NOMO-1 treated with DMSO at 0.1 percent for 48 hours (cell line): ENCODE measurements around the gene OR5F1.

ENCODE experiments used
- DNase-seq: peaks from one replicate; lab custom pipeline; 2025; ENCODE audit not compliant: unreplicated experiment; lab: John Stamatoyannopoulos, UW

Gene OR5F1

GRCh38 chr11:55994525-55994924 is at the start of gene OR5F1:
Gene OR5F1, minus strand, starts transcription at chr11:55994625. Its CDS starts 0 bp downstream, at chr11:55994625.
- no peak for DNase-seq

DNA sequence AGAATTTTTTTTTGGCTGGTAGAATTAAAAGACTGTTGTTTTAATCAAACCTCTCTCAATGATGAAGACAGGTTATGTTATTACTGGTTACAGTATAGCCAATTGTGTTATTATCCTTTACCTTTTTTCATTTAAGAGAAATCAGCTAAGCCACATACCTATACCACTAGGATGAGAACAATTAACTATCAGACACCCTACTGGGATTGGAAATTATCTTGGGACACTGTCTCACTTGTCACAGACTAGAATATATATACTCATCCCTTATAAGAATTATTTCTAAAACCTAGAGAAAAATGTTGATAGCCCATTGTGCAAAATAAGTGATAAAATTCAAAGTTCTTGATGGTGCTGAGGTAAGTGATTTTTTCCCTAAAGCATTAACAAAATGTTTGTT is 32.9 kb upstream of the OR5F1 start, which contains the start of gene OR5AS1:
OR5AS1 (plus strand) TSS at position 301 of the 400 bp plus-strand sequence. CDS start 2,765 bp downstream, outside the sequence.
- DNase-seq: no peak

GRCh38 chr11:56013805-56014204 is 19.4 kb upstream of the OR5F1 start:
- DNase-seq: no peak

DNA sequence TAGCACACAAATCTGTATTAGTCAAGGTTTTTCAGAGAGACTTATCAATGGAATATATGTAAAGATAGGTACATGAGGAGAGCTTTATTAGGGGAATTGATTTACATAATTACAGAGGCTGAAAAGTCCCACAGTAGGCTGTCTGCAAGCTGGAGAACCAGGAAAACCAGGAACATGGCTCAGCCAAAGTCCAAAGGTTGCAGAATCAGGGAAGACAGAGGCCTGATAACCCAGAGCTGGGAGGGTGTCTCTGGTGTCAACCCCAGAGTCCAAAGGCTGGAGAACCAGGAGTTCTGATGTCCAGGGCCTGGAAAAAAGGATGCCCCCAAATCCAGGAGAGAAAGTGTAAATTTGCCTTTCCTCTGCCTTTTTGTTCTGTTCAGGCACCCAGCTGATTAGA is 16.3 kb upstream of the OR5F1 start:
- no peak for DNase-seq

DNA sequence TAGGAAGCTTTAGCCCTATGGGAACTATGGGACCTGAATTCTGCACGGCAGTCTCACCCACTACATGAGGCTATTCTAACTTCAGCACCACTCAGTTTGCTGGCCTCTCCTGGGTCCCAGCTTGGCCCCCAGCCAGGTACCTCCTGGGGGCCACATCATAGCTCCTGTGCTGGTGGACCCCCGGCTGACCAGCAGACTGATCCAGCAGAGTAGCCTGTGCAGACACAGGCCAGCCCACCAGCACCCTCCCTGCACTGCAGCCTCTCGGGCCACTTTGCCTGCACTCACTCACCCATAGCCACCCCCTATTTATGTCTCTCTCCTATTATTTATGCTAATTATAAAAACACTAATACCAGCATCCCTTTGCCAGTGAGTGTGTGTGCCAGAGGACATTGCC is 23.5 kb downstream of the OR5F1 start:
- DNase-seq: no peak

DNA sequence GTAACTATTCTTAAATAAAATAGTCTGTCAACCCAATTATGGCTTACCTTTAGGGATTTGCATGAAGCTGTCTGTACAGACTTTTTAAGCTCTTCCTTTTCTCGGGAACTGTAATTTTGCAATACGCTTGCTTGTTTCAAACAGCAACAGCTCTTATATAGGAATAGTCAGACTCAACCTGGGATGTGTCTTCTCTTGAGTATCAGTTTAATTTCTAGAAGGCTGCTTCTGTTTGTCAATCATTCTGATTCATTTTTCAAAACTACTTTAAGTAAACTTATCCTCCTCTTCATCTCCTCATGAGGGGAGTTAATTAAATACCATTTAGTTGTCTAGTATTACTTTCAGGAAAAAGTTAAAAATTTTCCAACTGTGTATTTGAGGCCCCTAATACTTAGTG is 24.6 kb downstream of the OR5F1 start, which contains the start of gene OR10AG1:
OR10AG1 (minus strand) TSS at position 101 of the 400 bp plus-strand sequence; CDS start at position 63, 38 bp downstream.
- no peak for DNase-seq

GRCh38 chr11:55967914-55968313 is 26.5 kb downstream of the OR5F1 start:
- DNase-seq: no peak

GRCh38 chr11:55966391-55966790 is 28.0 kb downstream of the OR5F1 start:
- DNase-seq: no peak

GRCh38 chr11:55956521-55956920 is 37.9 kb downstream of the OR5F1 start:
- no peak for DNase-seq

GRCh38 chr11:55949330-55949729 is 45.1 kb downstream of the OR5F1 start:
- DNase-seq: no peak
